CD4-positive, alpha-beta T cell treated with Interleukin-12 subunit alpha and Interleukin-12 subunit beta, for 1 hour (primary cell): ENCODE results near the gene SH2D5.

ENCODE experiments used
- DNase-seq: peaks from one replicate; pipeline ENCODE4 v3.0.0-alpha.2; 2020

The SH2D5 gene

GRCh38 chr1:20711285-20712214, 21.0 kb downstream of the SH2D5 start:
- DNase-seq: no peak

GRCh38 chr1:20710469-20711284, 21.8 kb downstream of the SH2D5 start:
- DNase-seq: no peak

GRCh38 chr1:20709868-20710267, 22.6 kb downstream of the SH2D5 start:
- no peak for DNase-seq

- DNase-seq: no peak
Measured at GRCh38 chr1:20708891-20709290, 23.6 kb downstream of the SH2D5 start.

- DNase-seq: no peak
Measured at GRCh38 chr1:20708057-20708456, 24.4 kb downstream of the SH2D5 start.

- no peak for DNase-seq
Measured at GRCh38 chr1:20706841-20707240, 25.7 kb downstream of the SH2D5 start.

GRCh38 chr1:20705203-20705755, 27.2 kb downstream of the SH2D5 start:
- DNase-seq: no peak

- no peak for DNase-seq
Measured at GRCh38 chr1:20704390-20705202, 27.9 kb downstream of the SH2D5 start.

- no peak for DNase-seq
Measured at GRCh38 chr1:20703124-20703756, 29.3 kb downstream of the SH2D5 start.

- no peak for DNase-seq
Measured at GRCh38 chr1:20702416-20702815, 30.1 kb downstream of the SH2D5 start.

- no peak for DNase-seq
Measured at GRCh38 chr1:20701847-20702246, 30.7 kb downstream of the SH2D5 start.

- no peak for DNase-seq
Measured at GRCh38 chr1:20701446-20701845, 31.1 kb downstream of the SH2D5 start.

- DNase-seq: no peak
Measured at GRCh38 chr1:20700636-20701215, 31.8 kb downstream of the SH2D5 start.

- DNase-seq: no peak
Measured at GRCh38 chr1:20699558-20699957, 32.9 kb downstream of the SH2D5 start.

GRCh38 chr1:20698195-20698910, 34.1 kb downstream of the SH2D5 start:
- no peak for DNase-seq

GRCh38 chr1:20697563-20697962, 34.9 kb downstream of the SH2D5 start:
- DNase-seq: no peak

- peak; percentile 72 for DNase-seq
Measured at GRCh38 chr1:20696397-20697333, 35.8 kb downstream of the SH2D5 start.

GRCh38 chr1:20695515-20695914, 37.0 kb downstream of the SH2D5 start:
- DNase-seq: no peak

- DNase-seq: no peak
Measured at GRCh38 chr1:20693623-20694022, 38.9 kb downstream of the SH2D5 start.

- no peak for DNase-seq
Measured at GRCh38 chr1:20691872-20692271, 40.6 kb downstream of the SH2D5 start.
